ENCODE data around the gene NPIPA1.

- TF ChIP-seq CTCF (IDR thresholded peaks at IDR 0.05; ENCODE audit: insufficient read depth, low read length) (no peak), REST (IDR thresholded peaks at IDR 0.05; ENCODE audit: insufficient replicate concordance, low read depth) (no peak)
These were observed 26.3 kb downstream of the NPIPA1 start for GRCh38 chr16:14963281-14964173.
